MG63 (cell line): ENCODE measurements around the gene FAM78A. TPM values are rescaled to one million over a fixed set of nuclear protein-coding genes. Genes with fewer than 3 reads are reported as not detected.
A peak's percentile ranks its signal among the peaks of the same experiment; 100 is the strongest.
"Not testable (repeated sequence)": the region's sequence is repeated elsewhere in the genome, so short reads cannot be mapped to it uniquely, and the experiment has no call there.

Experiments used
- DNase-seq: peaks from one replicate; pipeline ENCODE4 v3.0.0-alpha.2; 2020
- H3K27me3 ChIP-seq: fragments of 250-450 bp; sonication (Bioruptor Pico); 2 replicates; pipeline ENCODE4 v1.5.1; 2020; ENCODE audit warnings: mild to moderate bottlenecking, moderate library complexity
- H3K36me3 ChIP-seq: fragments of 250-450 bp; sonication (Bioruptor Pico); 2 replicates; pipeline ENCODE4 v1.5.1; 2020; ENCODE audit warnings: mild to moderate bottlenecking, moderate library complexity
- H3K4me3 ChIP-seq: fragments of 250-450 bp; sonication (Bioruptor Pico); 2 replicates; pipeline ENCODE4 v1.5.1; 2020; ENCODE audit warnings: mild to moderate bottlenecking, moderate library complexity
- H3K9me3 ChIP-seq: fragments of 250-450 bp; sonication (Bioruptor Pico); 2 replicates; pipeline ENCODE4 v1.5.1; 2020; ENCODE audit warnings: mild to moderate bottlenecking, moderate library complexity
- total RNA-seq: library from RNA; depleted of rRNA; stranded (reverse); fragments of >200 nt; shearing (Covaris generic); gene quantifications from 2 replicates; pipeline ENCODE4 v1.2.3, GENCODE V29; 2014; ENCODE audit warnings: low replicate concordance

Gene FAM78A
- total RNA-seq, 1 experiment from 2014 or later, result 0.82 TPM

GRCh38 chr9:131276891-131277286 lies 579 bp upstream of the FAM78A start:
- DNase-seq, result no peak
- H3K36me3 ChIP-seq, result no peaks in the 10 kb centered on the region
- H3K27me3 ChIP-seq, result no peaks in the 10 kb centered on the region
- H3K4me3 ChIP-seq, result peak overlapping the region; percentile 34; the same call in 1 of the 2 replicates
- H3K9me3 ChIP-seq, result no peaks in the 10 kb centered on the region

DNA sequence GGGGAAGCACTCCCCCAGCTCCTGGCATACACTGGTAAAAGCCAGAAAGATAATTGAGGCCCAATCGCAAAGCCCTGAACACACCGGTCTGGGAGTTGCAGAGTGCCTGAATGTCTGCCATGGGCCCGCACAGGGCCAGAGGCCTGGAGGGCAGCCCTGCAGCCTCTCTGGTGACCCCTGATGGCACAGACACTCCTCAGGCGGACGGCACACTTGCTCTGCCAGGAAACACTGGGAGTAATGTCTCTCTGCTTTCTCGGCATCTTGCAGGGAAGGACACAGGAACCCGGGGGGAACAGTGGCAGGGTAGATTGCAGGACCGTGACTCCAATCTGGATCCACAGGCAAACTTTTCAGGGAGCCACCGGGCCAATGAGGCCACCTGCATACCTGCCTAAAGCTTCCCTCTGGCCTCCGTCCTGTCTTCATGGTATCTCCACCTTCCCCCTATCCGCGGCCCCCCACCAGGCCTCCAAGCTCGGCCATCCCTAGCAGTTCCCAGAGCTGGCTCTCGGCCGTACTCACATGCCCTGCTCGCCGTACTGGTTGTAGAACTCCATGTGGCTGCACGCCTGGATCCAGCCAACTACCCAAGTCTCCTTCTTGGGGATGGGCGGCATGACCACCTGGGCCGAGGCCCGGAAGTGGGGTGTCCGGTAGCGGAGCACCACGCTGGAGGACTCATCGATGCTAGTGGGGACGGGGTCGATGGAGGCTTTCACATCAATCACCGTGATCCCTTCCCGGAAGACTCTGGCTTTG lies 797 bp downstream of the FAM78A start:
- no peaks in the 10 kb centered on the region for H3K9me3 ChIP-seq
- DNase-seq, result no peak
- no peaks in the 10 kb centered on the region for H3K36me3 ChIP-seq
- H3K27me3 ChIP-seq, result no peaks in the 10 kb centered on the region
- H3K4me3 ChIP-seq, result no peak overlapping the region

DNA sequence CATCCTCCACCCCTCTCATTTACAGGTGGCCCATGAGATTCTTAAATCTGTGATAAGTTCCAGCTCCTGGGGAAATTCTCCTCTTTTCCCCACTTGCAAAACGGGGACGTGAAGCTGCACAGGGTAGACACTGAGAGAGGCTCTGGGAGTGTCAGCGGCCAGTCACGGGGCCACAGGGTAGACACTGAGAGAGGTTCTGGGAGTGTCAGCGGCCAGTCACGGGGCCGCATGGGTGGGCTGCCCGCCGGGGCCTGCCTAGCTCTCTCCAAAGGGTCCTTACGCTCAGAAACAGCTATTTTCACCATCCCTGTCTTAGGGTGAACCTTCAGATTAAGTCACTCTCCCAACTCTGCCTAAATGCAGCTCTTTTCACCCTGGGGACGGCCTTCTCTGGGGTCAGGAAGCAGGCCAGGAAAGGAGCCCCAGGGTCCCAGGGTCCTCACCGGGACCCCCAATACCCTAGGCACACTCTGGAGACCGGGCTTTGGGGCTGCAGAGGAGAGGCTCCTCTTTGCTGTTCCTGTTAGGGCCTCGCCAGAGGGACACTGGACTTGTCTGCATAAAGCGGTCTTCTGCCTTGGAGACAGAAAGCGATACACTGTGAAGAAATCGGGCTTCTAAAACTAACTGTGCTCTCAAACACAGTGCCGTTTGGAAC lies 1.5 kb downstream of the FAM78A start:
- Histone ChIP-seq H3K4me3 (no peak overlapping the region), H3K36me3 (no peaks in the 10 kb centered on the region), H3K9me3 (no peaks in the 10 kb centered on the region), H3K27me3 (no peaks in the 10 kb centered on the region)
- no peak for DNase-seq

- no peaks in the 10 kb centered on the region for H3K27me3 ChIP-seq
- H3K9me3 ChIP-seq, result no peaks in the 10 kb centered on the region
- no peak overlapping the region for H3K4me3 ChIP-seq
- no peak for DNase-seq
- H3K36me3 ChIP-seq, result no peaks in the 10 kb centered on the region
These were observed 2.2 kb downstream of the FAM78A start for GRCh38 chr9:131273856-131274673.

GRCh38 chr9:131273146-131273855 lies 3.0 kb downstream of the FAM78A start:
- H3K27me3 ChIP-seq, result no peaks in the 10 kb centered on the region
- no peaks in the 10 kb centered on the region for H3K36me3 ChIP-seq
- H3K9me3 ChIP-seq, result no peaks in the 10 kb centered on the region
- DNase-seq, result no peak
- H3K4me3 ChIP-seq, result no peak overlapping the region

DNA sequence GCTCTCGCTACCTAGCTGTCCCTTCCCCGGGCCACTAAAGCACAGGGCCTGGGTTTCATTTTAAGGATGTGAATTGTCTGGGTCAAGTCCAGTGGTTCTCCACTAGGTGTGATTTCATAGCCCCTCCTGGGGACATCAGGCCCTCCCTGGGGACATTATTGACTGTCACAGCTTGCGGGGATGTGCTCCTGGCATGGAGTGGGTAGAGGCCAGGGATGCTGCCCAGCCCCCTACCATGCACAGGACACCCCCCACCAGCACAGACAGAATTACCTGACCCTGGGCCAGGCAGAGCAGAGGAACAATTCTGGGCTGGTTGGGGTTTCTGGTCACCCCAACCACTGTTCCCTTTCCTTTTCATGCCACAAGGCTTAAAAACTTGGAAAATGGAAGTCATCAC lies 4.1 kb downstream of the FAM78A start:
- no peak for DNase-seq
- no peak overlapping the region for H3K4me3 ChIP-seq
- no peaks in the 10 kb centered on the region for H3K36me3 ChIP-seq
- no peaks in the 10 kb centered on the region for H3K27me3 ChIP-seq
- H3K9me3 ChIP-seq, result no peaks in the 10 kb centered on the region

DNA sequence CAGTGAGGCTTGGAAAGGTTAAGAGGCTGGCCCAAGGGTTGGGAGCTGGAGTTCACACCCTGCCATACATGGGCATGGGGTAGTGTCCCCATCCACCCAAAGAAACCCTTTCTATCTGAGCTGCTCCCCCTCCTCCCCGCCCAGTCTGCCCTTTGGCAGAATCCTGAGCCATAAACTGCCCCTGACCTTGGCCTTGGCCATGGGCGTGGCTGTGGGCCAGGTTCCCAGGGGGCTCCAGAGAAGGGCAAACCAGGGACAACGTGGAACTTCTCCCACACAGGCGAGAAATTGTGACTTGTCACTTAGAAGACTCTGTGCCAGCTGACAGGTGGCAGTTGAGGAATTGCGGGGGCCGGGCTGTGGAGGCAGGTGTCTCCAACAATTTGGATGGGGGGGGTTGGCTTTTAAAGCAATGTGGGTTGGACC lies 4.8 kb downstream of the FAM78A start:
- Histone ChIP-seq H3K27me3 (no peaks in the 10 kb centered on the region), H3K36me3 (no peaks in the 10 kb centered on the region), H3K9me3 (no peaks in the 10 kb centered on the region), H3K4me3 (no peak overlapping the region)
- DNase-seq, result no peak

GRCh38 chr9:131271016-131271273 lies 5.4 kb downstream of the FAM78A start:
- H3K36me3 ChIP-seq, H3K4me3 ChIP-seq, H3K27me3 ChIP-seq, DNase-seq, H3K9me3 ChIP-seq: not testable (repeated sequence)

GRCh38 chr9:131270171-131271015 lies 5.9 kb downstream of the FAM78A start:
- H3K4me3 ChIP-seq, result no peak overlapping the region
- no peak for DNase-seq
- H3K36me3 ChIP-seq, result no peaks in the 10 kb centered on the region
- H3K27me3 ChIP-seq, result no peaks in the 10 kb centered on the region
- H3K9me3 ChIP-seq, result no peaks in the 10 kb centered on the region

DNA sequence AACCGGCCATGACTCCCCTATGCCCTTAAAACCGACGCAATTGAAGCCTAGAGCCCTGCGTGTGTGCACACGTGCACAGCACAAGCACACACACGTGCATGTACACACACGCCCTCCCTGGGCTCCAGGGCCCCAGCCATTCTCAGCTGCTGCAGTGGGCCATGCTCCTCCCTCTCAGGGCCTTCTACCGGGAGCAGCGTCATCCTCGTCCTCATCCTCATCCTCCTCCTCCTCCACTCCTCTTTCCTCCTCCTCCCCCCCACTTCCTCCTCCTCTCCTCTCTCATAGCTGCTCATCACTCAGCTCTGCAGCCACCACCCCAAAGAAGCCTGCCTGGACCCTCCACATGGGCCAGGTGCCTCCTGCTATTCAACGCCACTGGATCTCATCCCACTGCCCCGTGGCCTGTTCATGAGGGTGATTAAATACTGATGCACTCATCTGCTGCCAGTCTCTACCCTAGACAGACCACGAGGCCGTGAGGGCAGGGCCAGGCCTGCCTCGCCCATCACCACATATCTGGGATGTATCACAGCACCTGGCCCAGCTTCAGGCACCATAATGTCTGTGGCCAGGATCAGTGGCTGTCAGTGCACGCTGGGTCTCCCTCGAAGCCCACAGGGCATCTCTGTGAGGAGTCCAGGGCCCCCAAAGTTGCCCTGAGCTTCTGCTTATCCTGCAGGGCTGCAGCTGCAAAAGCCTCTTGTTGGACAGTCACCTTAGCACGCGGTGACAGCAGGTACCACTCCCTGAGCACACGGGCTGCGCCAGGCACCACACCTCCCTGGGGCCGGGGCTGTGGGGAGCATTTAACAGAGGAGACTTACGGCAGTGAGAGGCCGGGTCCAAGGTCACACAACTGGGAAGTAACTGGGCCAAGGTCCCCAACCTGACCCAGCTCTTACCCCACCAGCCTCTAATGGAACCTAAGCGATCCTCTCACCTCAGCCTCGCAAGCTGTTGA lies 9.8 kb downstream of the FAM78A start:
- DNase-seq, result no peak

GRCh38 chr9:131264231-131264630 lies 12.1 kb downstream of the FAM78A start:
- Histone ChIP-seq H3K36me3 (no peaks in the 10 kb centered on the region), H3K4me3 (no peak overlapping the region), H3K27me3 (no peaks in the 10 kb centered on the region), H3K9me3 (no peaks in the 10 kb centered on the region)
- no peak for DNase-seq

More for the DNA sequence above, 9.8 kb downstream of the FAM78A start:
- Histone ChIP-seq H3K27me3 (no peaks in the 10 kb centered on the region), H3K9me3 (no peaks in the 10 kb centered on the region), H3K36me3 (no peaks in the 10 kb centered on the region), H3K4me3 (no peak overlapping the region)

DNA sequence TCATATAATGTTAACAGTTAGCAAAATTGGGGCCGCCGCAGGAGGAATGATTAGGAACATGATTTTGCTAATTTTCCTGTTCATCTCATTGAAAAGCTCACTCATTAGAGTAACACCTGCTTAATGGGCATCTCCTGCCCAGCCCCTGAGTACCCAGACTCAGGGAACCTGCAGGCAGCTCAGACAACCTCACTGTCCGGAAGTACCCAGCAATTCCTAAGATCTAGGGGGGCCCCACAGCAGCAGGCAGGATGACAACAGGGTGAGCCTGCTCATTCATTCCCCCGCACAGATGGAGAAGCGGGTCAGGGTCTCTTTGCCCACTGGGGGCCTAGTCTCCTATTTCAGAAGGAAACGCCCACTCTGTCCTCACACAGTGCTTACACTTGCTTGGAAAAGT lies 12.6 kb downstream of the FAM78A start:
- H3K9me3 ChIP-seq, result no peaks in the 10 kb centered on the region
- H3K27me3 ChIP-seq, result no peaks in the 10 kb centered on the region
- no peak for DNase-seq
- H3K4me3 ChIP-seq, result no peak overlapping the region
- H3K36me3 ChIP-seq, result no peaks in the 10 kb centered on the region

DNA sequence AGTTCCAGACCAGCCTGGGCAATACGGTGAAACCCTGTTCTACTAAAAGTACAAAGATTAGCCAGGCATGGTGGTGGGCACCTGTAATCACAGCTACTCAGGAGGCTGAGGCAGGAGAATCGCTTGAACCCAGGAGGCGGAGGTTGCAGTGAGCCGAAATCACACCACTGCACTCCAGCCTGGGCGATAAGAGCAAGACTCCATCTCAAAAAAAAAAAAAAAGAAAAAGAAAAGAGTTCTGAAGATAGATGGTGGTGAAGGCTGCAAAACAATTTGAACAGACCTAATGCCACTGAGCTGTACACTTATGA lies 13.3 kb downstream of the FAM78A start:
- not testable (repeated sequence) for H3K9me3 ChIP-seq, H3K4me3 ChIP-seq, DNase-seq, H3K36me3 ChIP-seq, H3K27me3 ChIP-seq

- Histone ChIP-seq H3K4me3 (no peak overlapping the region), H3K27me3 (no peaks in the 10 kb centered on the region), H3K36me3 (no peaks in the 10 kb centered on the region), H3K9me3 (no peaks in the 10 kb centered on the region)
- DNase-seq, result no peak
These were observed 13.8 kb downstream of the FAM78A start for GRCh38 chr9:131262327-131263032.
